Umbilical cord (tissue), 2 donors: ENCODE data around the gene NNT. TPM values are rescaled to one million over a fixed set of nuclear protein-coding genes. Genes with fewer than 3 reads are reported as not detected.

Experiments used
- DNase-seq: peaks from one replicate; pipeline ENCODE4 v3.0.0-alpha.2; 2015; ENCODE audit warnings: low spot score
- total RNA-seq: library from RNA; depleted of rRNA; stranded (reverse); fragments of >200 nt; gene quantifications from one replicate; pipeline ENCODE4 v1.2.3, GENCODE V29; 2014; ENCODE audit warnings: low replicate concordance; ENCODE audit not compliant: insufficient read depth

The NNT gene
- total RNA-seq, 1 donor from 2014 or later = 72.7 TPM

DNA sequence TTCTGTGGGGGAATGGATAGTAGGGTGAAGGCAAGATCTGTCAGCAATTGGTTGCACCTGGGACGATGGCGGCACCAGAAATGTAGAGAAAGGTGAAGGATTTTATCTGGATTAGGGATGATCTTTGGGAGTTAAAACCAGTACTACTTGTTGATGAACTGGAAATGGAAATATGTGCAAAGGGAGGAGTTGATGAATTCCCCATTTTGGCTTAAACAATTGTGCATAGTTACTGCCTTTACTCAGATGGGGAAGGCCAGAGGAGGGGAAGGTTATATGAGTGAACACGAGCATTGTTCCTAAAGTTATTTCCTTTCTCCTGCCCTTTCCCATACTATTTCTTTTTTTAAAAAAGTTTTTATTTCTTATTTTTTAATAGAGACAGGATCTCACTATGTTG is 19.1 kb downstream of the NNT start:
- no peak for DNase-seq

DNA sequence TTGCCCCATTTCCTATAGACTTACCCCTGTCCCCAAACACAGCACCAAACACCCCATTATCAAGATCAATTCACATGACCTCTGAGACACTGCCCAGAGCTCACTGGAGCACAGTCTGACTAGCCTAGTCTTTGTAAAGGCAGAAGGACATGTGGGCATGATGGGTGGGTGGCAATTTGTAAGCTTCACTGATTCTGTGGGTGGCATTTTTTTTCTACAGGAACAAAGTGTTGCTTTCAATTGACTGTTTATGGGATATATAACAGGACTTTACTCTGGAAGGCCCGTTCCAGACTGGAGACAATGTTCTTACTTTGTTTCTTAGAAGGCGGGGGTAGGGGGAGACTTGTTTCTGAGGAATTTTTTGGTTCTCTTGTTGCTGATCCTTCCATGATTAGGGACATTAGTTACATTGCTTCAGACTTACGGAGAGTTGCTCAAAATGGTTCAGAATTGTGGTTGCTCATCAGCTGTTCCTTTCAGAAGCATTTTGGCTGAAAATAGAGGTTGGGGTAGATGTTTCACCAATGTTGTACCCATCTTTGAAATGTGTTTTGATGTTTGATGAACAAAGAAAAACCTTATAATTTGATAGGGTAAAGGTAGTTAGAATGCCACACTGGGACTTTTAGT is 20.2 kb downstream of the NNT start:
- DNase-seq = no peak

DNA sequence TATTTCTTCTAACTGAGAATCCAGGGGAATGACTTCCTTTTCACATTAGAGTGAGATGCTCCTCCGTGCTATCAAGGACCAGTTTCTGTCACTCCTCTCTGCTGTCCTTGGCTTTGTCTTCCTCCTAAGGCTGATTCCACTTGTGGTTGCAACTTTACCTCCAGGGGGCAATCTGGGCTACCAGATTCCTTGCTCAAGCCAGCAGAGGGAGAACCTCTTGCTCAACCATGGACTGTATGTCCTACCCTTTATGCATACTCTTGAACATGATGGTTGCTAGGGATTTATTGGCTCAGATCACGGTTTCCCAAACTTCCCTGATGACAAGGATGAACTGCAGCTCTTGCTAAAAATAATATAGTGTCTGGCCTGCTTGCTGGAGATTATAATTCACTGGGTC is 24.0 kb downstream of the NNT start:
- no peak for DNase-seq

DNA sequence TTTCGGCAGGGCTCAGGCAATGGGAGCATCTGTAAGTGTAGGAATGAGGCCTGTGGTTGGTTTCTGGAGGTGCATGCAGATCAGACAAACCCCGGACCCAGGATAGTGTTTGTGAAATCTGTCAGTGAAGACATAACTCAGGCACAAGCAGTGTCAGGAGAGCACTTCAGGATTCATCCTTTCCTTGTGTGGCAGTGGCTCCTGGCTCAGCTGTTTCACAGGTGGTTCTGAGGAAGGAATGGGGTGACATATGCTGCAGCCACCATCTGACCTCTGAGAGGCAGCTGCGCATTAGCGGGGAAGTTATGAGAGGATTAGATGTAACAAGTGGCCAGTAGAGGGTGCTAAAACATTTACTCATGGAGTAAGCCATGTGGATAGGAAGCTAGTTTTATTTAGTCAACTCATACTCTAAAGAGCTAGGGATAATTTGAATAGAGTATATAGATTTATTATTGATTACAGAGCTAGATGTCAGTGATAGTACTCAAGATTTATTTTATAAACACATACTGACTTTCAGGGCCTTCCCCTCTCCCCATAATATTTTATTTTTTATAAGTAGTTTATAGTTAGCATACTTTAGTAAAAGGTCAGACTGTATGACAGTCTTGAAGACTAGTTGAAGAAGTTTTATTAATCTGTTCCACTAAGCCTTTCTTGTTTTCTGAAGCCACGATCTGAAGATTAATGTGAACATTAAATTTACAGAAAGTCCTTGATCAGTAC is 28.4 kb downstream of the NNT start:
- peak; percentile 82 for DNase-seq

DNA sequence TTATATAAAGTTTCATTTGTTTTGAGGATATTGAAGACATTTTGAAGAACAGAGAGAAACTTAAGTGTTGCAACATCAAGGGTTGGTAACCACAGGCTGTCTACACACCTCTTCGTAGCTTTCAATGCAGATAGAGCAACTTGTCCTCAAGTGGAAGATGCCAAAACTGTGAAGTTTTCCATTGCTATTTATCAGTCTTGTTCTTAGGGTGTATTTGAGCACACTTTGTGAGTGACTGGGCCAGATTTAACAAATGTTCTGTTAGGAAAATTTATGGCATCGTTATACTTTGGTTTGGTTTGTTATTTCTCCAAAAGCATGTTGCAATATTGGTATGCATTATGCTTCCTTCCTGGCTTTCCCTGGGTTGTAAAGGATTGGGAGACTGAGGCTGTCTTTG is 31.6 kb downstream of the NNT start:
- no peak for DNase-seq

DNA sequence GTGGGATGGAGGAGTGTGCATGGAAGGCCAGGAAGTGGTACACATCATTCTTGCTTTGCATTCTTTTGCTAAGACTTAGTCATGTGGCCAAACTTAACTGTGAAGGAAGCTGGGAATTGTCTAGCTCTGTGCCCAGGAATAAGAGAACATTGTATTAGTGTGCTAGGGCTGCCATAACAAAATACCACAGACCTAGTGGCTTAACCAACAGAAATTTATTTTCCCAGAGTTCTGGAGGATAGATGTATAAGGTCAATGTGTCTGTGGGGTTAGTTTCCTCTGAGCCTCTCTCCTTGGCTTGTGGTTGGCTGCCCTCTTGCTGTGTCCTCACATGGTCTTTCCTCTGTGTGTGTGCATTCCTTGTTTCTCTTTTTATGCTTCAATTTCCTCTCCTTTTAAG is 32.4 kb downstream of the NNT start:
- DNase-seq = no peak

DNA sequence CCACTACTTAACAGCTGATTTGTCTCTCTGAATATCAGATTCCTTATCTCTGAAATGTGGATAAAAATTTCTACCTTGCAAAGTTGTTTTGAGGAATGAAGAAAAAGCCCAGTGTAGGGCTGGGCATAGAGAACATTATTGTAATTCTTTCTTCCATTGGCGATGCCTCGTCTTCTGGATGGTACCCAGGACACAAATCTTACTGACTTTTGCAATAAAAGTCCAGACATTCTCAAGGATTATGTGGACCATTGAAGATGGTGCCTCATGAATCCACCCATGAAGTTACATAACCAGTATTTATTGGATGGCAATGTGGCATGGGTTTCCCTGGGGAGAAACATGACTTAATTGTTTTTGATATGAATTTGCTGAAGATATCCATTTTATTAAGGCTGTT is 33.1 kb downstream of the NNT start:
- DNase-seq = peak; percentile 82

DNA sequence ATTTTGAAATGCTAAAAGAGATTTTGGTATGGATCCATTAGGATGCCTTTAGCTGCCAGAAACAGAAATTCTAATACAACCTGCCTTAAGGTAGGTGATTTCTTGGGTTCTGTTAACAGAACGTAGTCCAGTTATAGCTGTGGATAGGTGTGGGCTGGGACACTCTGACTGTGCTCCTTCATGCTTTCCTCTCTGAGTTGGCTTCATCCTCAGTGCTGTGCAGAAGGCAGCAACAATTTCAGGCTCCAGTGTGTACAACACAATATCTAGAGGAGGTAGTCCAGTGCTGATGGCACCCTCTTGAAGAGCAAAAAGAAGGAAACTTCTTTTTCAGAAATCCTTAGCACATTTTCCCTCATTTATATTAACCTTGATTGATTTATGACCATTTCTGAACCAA is 34.4 kb downstream of the NNT start:
- DNase-seq = no peak

DNA sequence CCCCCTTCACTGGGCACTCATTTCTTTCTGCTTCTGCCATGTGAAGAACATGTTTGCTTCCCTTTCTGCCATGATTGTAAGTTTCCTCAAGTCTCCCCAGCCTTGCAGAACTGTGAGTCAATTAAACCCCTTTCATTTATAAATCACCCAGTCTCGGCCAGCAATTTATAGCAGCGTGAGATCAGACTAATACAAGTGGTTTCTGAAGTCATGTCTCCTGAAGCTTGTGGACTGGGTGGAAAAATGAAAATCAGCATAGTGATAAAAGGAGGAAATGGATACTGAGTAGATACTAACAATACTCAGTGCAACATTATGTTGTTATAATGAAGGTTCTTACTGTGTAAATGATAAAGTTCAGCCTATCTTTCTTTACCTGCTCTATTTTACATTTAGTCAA is 35.1 kb downstream of the NNT start:
- no peak for DNase-seq

DNA sequence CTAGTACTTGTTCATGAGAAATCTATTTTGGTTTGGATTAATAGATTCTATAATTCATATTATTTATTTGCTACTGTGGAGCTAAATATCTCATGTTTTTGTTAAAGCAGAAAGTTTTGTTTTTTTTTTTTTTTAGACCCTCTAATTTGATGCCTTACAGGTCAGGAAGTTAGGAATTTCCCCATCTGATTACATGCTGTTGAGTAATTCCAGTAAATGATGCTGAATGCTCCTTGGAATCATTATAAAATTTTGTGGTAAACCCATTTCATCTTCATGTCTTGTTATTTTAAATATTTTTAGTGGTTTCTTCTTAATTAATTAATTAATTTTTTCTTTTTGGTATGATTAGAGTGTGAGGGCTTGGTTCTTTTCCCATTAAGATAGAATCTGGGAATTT is 35.6 kb downstream of the NNT start:
- no peak for DNase-seq

DNA sequence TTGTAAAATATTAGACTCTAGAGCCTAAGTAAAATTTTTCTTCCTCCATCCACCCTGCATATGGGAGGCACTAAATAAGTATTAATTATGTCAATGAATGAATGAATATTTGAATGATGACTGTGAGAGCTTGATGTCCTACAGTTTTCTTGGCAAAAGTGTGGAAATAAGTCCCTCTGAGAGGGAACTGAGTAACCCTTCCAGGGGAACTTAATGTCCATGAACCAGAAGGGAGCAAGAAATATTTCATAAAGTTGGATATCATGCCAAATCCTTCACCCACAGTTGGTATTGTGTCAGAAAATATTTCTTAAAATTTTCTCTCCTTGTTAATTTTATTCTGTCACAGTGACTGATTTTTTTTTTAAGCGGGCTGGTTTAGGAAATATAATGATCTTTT is 36.6 kb downstream of the NNT start:
- DNase-seq = no peak

DNA sequence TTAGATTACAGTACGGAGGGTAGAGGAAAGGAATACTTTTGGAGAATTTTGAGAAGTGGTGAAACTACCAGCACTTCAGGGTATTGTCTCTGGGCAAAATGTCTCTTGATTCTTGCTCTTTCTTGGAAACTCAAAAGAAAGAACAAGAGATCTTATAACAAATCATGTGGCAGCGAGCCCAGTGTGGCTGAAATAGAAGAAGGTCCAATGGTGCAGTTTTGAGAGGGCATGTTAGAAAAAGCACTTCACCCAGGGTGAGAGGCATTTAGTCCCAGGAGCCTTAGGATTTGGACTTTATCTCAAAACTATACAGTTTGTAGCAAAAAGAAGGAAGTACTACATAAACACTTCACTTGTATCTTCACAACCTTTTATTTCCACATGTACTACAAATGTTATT is 39.4 kb downstream of the NNT start:
- DNase-seq = no peak

DNA sequence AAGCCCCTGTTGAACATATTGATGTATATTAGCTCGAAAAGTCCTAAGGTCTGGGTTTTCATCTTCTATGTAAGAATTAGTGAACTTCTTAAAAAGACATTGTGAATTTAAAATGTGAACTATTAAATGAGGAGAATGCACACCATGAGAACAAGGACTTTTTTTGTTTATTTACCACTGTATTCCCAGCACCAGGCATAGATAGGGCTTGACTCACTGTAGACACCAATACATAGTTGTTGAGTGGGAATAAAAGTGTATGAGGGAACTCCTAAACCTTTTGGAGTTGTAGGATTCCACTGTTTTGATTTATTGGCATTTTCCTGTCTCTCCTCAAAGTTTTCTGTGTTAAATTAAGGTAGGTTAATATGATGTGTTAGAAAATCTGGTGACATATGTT is 40.3 kb downstream of the NNT start:
- DNase-seq = no peak

DNA sequence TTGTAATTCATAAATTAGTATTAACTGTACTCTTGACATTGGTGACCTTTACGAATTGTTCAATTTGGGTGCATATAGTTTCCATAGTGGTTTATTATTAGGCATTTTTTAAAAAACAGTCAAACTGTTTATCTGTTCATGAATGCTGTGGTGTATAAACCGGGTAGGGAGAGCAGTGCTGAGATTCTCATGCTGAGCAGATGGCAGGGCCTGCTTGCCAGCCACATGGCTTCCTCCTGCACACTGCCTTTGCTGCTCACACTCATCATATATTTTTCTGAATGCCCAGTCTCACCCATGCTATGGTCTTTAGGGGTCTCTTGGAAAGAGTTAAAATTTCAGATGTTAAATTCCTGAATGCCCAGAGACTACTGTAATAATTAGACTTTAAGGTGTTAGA is 40.8 kb downstream of the NNT start:
- no peak for DNase-seq

DNA sequence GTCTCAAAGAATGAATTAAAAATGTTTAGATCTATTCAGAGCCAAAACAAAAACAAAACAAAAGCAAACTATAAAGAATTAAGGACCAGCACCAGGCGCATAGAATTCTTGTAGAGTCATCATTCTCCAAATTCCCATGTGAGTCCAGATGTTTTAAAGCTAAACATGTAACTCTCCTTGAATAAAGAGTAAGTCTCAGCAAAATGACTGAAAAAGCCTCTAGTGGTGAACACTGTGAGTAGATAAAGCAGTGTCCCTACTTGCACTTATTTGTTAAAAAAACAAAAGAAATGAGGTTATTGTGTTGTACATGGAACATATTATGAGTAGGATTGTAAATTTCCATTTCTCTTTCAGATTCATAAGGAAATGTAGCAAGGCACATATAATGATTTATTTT is 44.0 kb downstream of the NNT start:
- peak; percentile 13 for DNase-seq

DNA sequence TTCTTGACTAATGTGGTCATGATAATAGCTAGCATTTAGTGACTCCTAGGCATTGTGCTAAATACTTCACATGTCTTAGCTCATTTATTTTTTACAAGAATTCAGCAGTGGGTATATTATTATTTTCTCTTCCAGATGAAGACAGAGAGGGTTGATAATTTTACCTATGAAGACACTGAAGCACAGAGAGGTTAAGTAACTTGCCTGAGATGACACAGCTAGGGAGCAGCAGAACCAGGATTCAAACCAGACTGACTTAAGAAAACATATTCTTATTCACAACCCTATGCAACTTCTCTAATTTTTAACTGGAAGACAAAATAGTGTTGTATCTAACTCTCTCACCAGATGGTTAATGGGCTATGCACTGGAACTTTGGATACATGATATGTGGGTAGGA is 44.8 kb downstream of the NNT start:
- no peak for DNase-seq

DNA sequence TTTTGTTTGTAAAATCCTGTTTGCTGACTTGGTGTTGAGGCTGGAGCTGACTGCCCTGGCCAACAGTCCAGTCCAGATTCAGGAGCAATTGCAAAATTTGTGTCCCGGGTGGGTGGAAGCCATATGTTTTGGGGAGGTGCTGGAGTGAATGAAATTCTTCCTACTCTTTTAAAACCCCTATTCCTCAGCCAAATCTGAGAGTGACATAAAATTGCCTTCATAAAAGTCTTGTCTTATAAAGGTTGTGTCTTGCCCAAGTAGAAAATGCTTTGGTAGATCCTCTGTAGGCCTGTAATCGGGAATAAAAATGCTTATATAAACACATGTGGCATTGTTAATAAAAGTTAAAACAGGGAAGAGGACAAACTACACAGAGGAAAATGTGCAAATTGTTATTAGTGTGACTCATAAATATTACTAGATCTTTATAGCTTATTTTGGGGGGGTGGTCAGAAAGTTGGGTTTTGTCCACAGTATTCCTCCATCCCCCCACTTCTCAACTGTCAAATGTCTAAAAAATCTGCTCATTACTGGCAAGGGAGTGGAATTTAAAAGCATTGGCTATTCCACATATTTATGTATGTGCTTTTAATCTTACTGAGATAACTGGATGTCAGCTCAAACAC is 45.6 kb downstream of the NNT start:
- no peak for DNase-seq

DNA sequence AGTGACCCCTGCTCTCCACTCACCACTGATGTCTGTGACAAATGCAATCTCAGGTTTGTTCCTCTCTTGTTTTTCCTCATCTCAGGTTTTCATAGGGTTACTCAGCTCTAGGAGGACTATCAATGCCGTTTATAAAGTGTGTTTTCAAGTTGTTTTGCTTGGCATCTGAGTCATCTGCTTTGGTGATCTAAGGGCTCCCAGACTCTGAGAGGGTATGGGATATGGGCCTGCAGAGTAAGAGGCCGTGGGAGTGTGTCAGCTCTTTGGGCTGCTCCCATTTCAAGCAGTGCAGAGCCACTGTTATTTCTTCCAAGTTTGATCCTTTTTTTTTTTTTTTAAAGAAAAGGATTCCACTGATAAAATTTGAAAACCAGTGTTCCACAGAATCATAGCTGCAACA is 46.3 kb downstream of the NNT start:
- DNase-seq = peak; percentile 19

DNA sequence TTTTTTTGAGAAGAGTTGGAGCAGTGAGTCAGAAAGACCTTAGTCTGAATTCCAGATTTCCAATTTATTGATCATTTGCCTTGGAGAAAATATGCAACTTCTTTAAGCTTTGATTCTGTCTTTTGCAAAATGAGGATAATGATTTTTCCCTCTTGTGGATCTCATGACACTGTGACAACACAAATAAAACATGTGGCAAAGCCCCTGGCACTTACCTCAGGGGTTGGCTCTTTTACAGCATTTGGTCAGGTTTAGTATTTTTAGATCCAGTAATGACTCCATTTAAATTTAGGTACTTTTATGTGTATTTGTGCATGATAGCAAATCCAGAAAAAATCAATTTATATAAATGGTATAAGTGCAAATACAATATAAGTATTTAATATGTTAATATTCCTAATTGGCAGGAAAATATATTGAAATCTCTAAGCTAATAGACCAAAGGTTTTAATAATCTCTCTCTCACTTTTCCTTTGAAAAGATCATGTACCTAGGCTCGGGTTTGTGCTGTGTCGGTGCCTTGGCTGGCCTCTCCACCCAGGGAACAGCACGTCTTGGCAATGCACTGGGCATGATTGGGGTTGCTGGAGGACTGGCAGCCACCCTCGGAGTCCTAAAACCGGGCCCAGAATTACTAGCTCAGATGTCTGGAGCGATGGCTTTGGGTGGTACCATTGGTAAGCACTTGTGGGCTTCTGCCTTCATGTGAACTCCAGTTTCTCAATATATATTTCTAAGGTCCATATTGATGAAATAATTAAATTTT is 49.7 kb downstream of the NNT start:
- no peak for DNase-seq

DNA sequence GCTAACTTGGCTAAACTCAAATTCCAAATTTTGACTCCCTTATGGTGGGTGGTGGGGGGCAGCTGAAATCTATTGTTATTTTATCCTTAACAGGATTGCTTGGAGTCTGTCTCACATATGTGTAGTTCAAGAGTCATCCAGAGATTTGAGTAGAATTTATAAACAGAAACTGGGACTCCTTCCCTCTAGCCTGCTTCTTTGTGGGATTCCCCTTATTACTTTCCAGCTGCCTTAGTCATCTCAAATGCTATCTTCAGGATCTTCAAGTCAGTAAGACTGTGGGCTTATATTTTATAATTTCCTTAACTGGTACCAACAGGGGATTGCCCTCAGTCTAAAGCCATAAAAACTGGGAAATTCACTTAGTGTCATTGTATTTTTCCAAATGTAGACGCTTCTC is 55.5 kb downstream of the NNT start:
- peak; percentile 22 for DNase-seq

DNA sequence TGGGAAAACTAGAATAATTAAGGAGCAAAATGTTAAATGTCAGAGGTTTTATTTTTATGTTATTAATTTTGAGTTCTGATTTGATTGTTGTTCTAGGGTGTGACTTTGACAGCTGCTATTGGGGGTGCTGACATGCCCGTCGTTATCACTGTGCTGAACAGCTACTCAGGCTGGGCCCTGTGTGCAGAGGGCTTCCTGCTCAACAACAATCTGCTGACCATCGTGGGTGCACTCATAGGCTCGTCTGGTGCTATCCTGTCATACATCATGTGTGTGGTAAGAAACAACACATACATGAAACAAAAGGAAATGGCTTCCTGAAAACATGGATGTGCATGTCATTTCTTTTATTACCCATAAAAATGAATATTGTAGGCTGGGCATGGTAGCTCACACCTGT is 56.1 kb downstream of the NNT start:
- no peak for DNase-seq

DNA sequence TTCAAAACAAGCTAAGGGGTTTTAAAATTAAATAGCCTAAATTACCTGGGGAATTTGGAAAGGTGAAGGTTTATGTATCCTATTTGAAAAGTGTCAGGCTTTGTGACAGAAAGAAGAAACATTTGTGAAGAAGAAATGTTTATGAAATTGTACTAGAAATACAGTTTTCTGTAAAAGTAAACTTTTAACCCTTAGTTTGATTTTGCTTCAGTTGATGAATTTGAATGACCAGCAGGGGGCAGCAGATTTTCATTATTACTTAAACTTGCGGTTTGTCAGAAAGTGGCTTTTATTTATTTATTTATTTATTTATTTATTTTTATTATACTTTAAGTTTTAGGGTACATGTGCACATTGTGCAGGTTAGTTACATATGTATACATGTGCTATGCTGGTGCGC is 58.1 kb downstream of the NNT start:
- DNase-seq = peak; percentile 20

DNA sequence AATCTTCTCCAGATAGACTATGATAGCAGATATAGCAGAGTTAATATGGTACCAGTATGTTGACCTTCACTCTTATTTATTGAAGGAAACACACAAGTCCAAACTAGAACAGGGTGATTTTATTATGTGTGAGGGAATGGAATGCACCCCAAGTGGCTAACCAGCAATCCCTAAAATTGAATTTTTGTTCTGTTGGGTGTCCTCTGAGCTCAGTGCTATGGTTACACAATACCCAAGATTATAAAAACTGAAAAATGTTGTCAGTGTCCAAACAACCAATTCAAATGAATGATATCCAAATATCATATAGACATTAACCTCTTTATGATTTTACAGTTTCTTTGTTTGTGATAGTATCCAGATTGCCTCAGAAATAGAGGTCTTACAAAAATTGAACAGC is 60.9 kb downstream of the NNT start:
- no peak for DNase-seq
